HCT116 (cell line): ENCODE data around the gene SYTL2. TPM values are rescaled to one million over a fixed set of nuclear protein-coding genes. Genes with fewer than 3 reads are reported as not detected.

ENCODE experiments used
- ATAC-seq: fragments of 200-7000 bp; cut with Tn5 transposase; 2 replicates; pipeline ENCODE4 v1.9.1; 2020; ENCODE audit warnings: mild to moderate bottlenecking, moderate library complexity
- BruUV-seq: library from RNA; stranded (reverse); fragments of 400-500 nt; replicated peaks from 2 replicates; lab custom pipeline; 2021; lab: Mats Ljungman, UMichigan
- CTCF ChIA-PET: fragments of 300-600 bp; sonication (Branson Sonifier 250); formaldehyde crosslinking; loops from one replicate; lab custom pipeline; 2021; ENCODE audit warnings: antibody characterized with exemption; lab: Charles Lee
- POLR2A ChIA-PET: fragments of 300-600, 350-600 bp; sonication (Branson Sonifier 250); formaldehyde crosslinking; loops from one replicate; lab custom pipeline; 2021; ENCODE audit warnings: antibody characterized with exemption; lab: Charles Lee
- RAD21 ChIA-PET, 2 experiments: fragments of 300-600 bp; sonication (Branson Sonifier 250); formaldehyde crosslinking; loops; one replicate each; lab custom pipeline; 2023; ENCODE audit warnings: low total read pairs in 2 of 2; ENCODE audit not compliant: uncharacterized antibody in 2 of 2, unreplicated experiment in 2 of 2, low non-redundant PET in 1 of 2; lab: Charles Lee
- DNase-seq: peaks from one replicate; pipeline ENCODE4 v3.0.0-alpha.2; 2010; ENCODE audit warnings: low read depth, low spot score
- H2AFZ ChIP-seq: fragments of 200-600 bp; shearing (Covaris generic), sonication (generic); 2 replicates; pipeline ENCODE4 v1.6.1; 2017; ENCODE audit warnings: low read depth, mixed run types, mixed read lengths, antibody characterized with exemption, low read length; ENCODE audit not compliant: poor library complexity, severe bottlenecking
- H3K27ac ChIP-seq: 2 replicates; pipeline ENCODE4 v1.5.1; 2012; ENCODE audit warnings: low read depth, low read length
- H3K27me3 ChIP-seq: fragments of 200-600 bp; sonication (generic); 2 replicates; pipeline ENCODE4 v1.6.1; 2016; ENCODE audit warnings: mixed run types, low read length, mixed read lengths; ENCODE audit not compliant: insufficient read depth
- H3K36me3 ChIP-seq, 2 experiments: fragments of 200-500 bp in 1 of 2; fragments of 200-600 bp in 1 of 2; sonication (Bioruptor generic) in 1 of 2; sonication (generic) in 1 of 2; 2 replicates each; pipeline versions ENCODE4 v1.5.1 to v1.6.1; 2014 to 2016; ENCODE audit warnings: low read length in 2 of 2, inconsistent platforms in 1 of 2, mixed read lengths in 1 of 2, mixed run types in 1 of 2; ENCODE audit not compliant: insufficient read depth in 2 of 2, control insufficient read depth in 1 of 2
- H3K4me1 ChIP-seq, 2 experiments: fragments of 200-600 bp in 1 of 2; sonication (generic) in 1 of 2; 2 replicates each; pipeline versions ENCODE4 v1.5.1 to v1.6.1; 2012 to 2017; ENCODE audit warnings: low read length in 2 of 2, inconsistent platforms in 1 of 2, mild to moderate bottlenecking in 1 of 2, mixed read lengths in 1 of 2, mixed run types in 1 of 2, moderate library complexity in 1 of 2; ENCODE audit not compliant: insufficient read depth in 2 of 2, control insufficient read depth in 1 of 2
- H3K4me2 ChIP-seq: fragments of 200-600 bp; sonication (generic); 2 replicates; pipeline ENCODE4 v1.6.1; 2017; ENCODE audit warnings: mixed run types, low read length, mixed read lengths
- H3K4me3 ChIP-seq, 2 experiments: fragments of 200-600 bp in 1 of 2; sonication (generic) in 1 of 2; replicated peaks in 1 of 2; 2 replicates each; pipeline ENCODE4 v1.5.1; 2011 to 2016; ENCODE audit warnings: low read length in 2 of 2, control low read depth in 1 of 2, low read depth in 1 of 2, mild to moderate bottlenecking in 1 of 2, mixed read lengths in 1 of 2, mixed run types in 1 of 2
- H3K79me2 ChIP-seq: fragments of 200-600 bp; sonication (generic); 2 replicates; pipeline ENCODE4 v1.6.1; 2017; ENCODE audit warnings: mild to moderate bottlenecking, mixed run types, low read length, moderate library complexity, mixed read lengths; ENCODE audit not compliant: insufficient read depth
- H3K9ac ChIP-seq: fragments of 200-600 bp; sonication (generic); 2 replicates; pipeline ENCODE4 v1.6.1; 2016; ENCODE audit warnings: low read length, mixed read lengths
- H3K9me2 ChIP-seq: fragments of 200-600 bp; sonication (generic), shearing (Covaris generic); 2 replicates; pipeline ENCODE4 v1.6.1; 2017; ENCODE audit warnings: mixed run types, mild to moderate bottlenecking, moderate library complexity; ENCODE audit not compliant: insufficient read depth
- H3K9me3 ChIP-seq, 2 experiments: fragments of 200-500 bp in 1 of 2; fragments of 200-600 bp in 1 of 2; sonication (Bioruptor generic) in 1 of 2; sonication (generic) in 1 of 2; 2 replicates each; pipeline ENCODE4 v1.6.1; 2014 to 2017; ENCODE audit warnings: low read length in 2 of 2, mixed read lengths in 2 of 2, inconsistent platforms in 1 of 2, low read depth in 1 of 2, mild to moderate bottlenecking in 1 of 2, mixed run types in 1 of 2, moderate library complexity in 1 of 2; ENCODE audit not compliant: control insufficient read depth in 1 of 2, insufficient read depth in 1 of 2
- H4K20me1 ChIP-seq: fragments of 200-600 bp; sonication (generic), shearing (Covaris generic); 2 replicates; pipeline ENCODE4 v1.6.1; 2017; ENCODE audit warnings: mixed run types, mild to moderate bottlenecking, moderate library complexity; ENCODE audit not compliant: insufficient read depth
- CBX3 ChIP-seq: IDR thresholded peaks from 2 replicates; pipeline ENCODE4 v1.6.1; 2012; ENCODE audit warnings: low read depth
- EZH2phosphoT487 ChIP-seq: fragments of 200-600 bp; IDR thresholded peaks from 2 replicates; pipeline ENCODE4 v1.6.1; 2018; ENCODE audit warnings: antibody characterized with exemption, borderline replicate concordance
- JUND ChIP-seq: IDR thresholded peaks from 2 replicates; pipeline ENCODE4 v1.6.1; 2012
- POLR2A ChIP-seq: IDR thresholded peaks from 2 replicates; pipeline ENCODE4 v1.7.0; 2011; ENCODE audit warnings: borderline replicate concordance; ENCODE audit not compliant: insufficient read depth, insufficient read length; ENCODE audit errors: extremely low read depth
- POLR2AphosphoS5 ChIP-seq: IDR thresholded peaks from 2 replicates; pipeline ENCODE4 v1.6.1; 2011; ENCODE audit warnings: mild to moderate bottlenecking, low read depth, low read length, moderate library complexity
- REST ChIP-seq: IDR thresholded peaks from 2 replicates; pipeline ENCODE4 v1.6.1; 2012; ENCODE audit warnings: low read depth
- SIN3A ChIP-seq: IDR thresholded peaks from 2 replicates; pipeline ENCODE4 v1.6.1; 2012; ENCODE audit warnings: low read depth
- SP1 ChIP-seq: IDR thresholded peaks from 2 replicates; pipeline ENCODE4 v1.6.1; 2012; ENCODE audit warnings: low read depth
- TCF7L2 ChIP-seq: IDR thresholded peaks from 2 replicates; pipeline ENCODE4 v1.7.0; 2011; ENCODE audit warnings: borderline replicate concordance, inconsistent platforms; ENCODE audit not compliant: insufficient read depth, insufficient read length; ENCODE audit errors: extremely low read depth
- YY1 ChIP-seq: IDR thresholded peaks from 2 replicates; pipeline ENCODE4 v1.6.1; 2011; ENCODE audit warnings: low read length, low read depth, moderate library complexity, mild to moderate bottlenecking; ENCODE audit not compliant: insufficient replicate concordance; ENCODE audit errors: extremely low read depth
- intact Hi-C: fragments of 100-400 bp; cut with micrococcal nuclease; formaldehyde crosslinking; loops from 2 replicates; pipeline ENCODE4 v1.10.0; 2022
- total RNA-seq: library from RNA; stranded (reverse); gene quantifications from one replicate; pipeline ENCODE4 v1.2.1, GENCODE V29; 2021; ENCODE audit not compliant: unreplicated experiment

The SYTL2 gene
- total RNA-seq, 1 experiment from 2014 or later = 12.6 TPM

GRCh38 chr11:85806016-85806415, 4.9 kb downstream of the SYTL2 start:
- Histone ChIP-seq H3K27me3 (no peaks in the 10 kb centered on the region), H3K4me3 (no peak overlapping the region), H4K20me1 (no peaks in the 10 kb centered on the region), H3K4me1 (peaks cover 9 to 26% of the 10 kb centered on the region in 2 experiments), H3K27ac (no peak overlapping the region), H3K9me2 (no peaks in the 10 kb centered on the region), H3K79me2 (no peaks in the 10 kb centered on the region), H3K9me3 (no peaks in the 10 kb centered on the region), H3K4me2 (no peak overlapping the region), H3K9ac (no peak overlapping the region), H2AFZ (no peak overlapping the region), H3K36me3 (no peaks in the 10 kb centered on the region)
- ChIA-PET POLR2A (no interaction called here), RAD21 (no interaction called here), CTCF (no interaction called here)
- intact Hi-C loops = no loop called here
- DNase-seq (no peak), ATAC-seq (no peak)
- TF ChIP-seq REST = no peak
- TF ChIP-seq JUND = no peak
- TF ChIP-seq POLR2AphosphoS5 = no peak
- no peak for TF ChIP-seq EZH2phosphoT487
- TF ChIP-seq YY1 = no peak
- TF ChIP-seq POLR2A = no peak
- no peak for TF ChIP-seq SIN3A
- TF ChIP-seq TCF7L2 = no peak
- no peak for TF ChIP-seq SP1
- TF ChIP-seq CBX3 = no peak
- no TSS peak for BruUV-seq
